Psoas muscle (tissue), 8 donors: ENCODE data around the gene TCTN1. TPM values are rescaled to one million over a fixed set of nuclear protein-coding genes. Genes with fewer than 3 reads are reported as not detected.

Experiments
- ATAC-seq, 4 donors: fragments of 200-7000 bp; cut with Tn5 transposase; one replicate each; pipeline ENCODE4 v1.9.1; 2020; ENCODE audit warnings: moderate library complexity in 3 of 4, mild to moderate bottlenecking in 2 of 4
- DNase-seq, 2 donors: peaks; one replicate each; pipeline ENCODE4 v3.0.0-alpha.2; 2020
- H3K27ac ChIP-seq: fragments of 200-600 bp; one replicate; pipeline ENCODE4 v1.8.0; 2022
- H3K27me3 ChIP-seq, 3 donors: fragments of 200-600 bp in 1 of 3; one replicate each; pipeline versions ENCODE4 v1.6.1 to v1.8.0; 2013 to 2022; ENCODE audit warnings: low read length in 2 of 3, mild to moderate bottlenecking in 2 of 3, moderate library complexity in 1 of 3; ENCODE audit not compliant: insufficient read depth in 3 of 3
- H3K36me3 ChIP-seq, 2 donors: fragments of 200-600 bp in 1 of 2; one replicate each; pipeline versions ENCODE4 v1.6.1 to v1.8.0; 2013 to 2022; ENCODE audit warnings: low read depth in 1 of 2, mild to moderate bottlenecking in 1 of 2, moderate library complexity in 1 of 2; ENCODE audit not compliant: insufficient read depth in 1 of 2
- H3K4me1 ChIP-seq: fragments of 200-600 bp; one replicate; pipeline ENCODE4 v1.8.0; 2022
- H3K4me3 ChIP-seq: fragments of 200-600 bp; one replicate; pipeline ENCODE4 v1.8.0; 2022; ENCODE audit warnings: mild to moderate bottlenecking
- H3K9me3 ChIP-seq: fragments of 200-600 bp; one replicate; pipeline ENCODE4 v1.8.0; 2022
- CTCF ChIP-seq: fragments of 200-600 bp; IDR thresholded peaks from one replicate; pipeline ENCODE4 v1.8.0; 2022; ENCODE audit warnings: antibody characterized with exemption
- WGBS, 3 donors: extraction: QIAGEN DNeasy Blood & Tissue Kit; methylation state at CpG; one replicate each; pipeline versions ENCODE4 v1.1.6 to v1.1.7; 2013; 5-methylcytosine and 5-hydroxymethylcytosine counted together
- intact Hi-C, 2 donors: fragments of 100-400 bp; cut with DNase I; formaldehyde crosslinking; loops; one replicate each; pipeline versions ENCODE4 v1.11.0 to v1.14.2; 2022
- polyA plus RNA-seq, 3 donors: library from polyadenylated mRNA; stranded (reverse); fragments of 200-250 nt; gene quantifications; one replicate each; pipeline ENCODE4 v1.2.3, GENCODE V29; 2013
- total RNA-seq, 4 donors: library from RNA; stranded (reverse); fragmentation: NEBNext Ultra II Directional in 2 of 4; extraction: Animal tissue kit (Norgen Biotek cat#: 25700) in 2 of 4; gene quantifications; one replicate each; pipeline versions ENCODE4 v1.2.1 to v1.2.4, GENCODE V29; 2021 to 2023
- donor health status: healthy with polysubstance abuse.
- donor health status: DM: no; HTN: no; CAD: no; lungs with moderate emphysema.
- donor health status: Bipolar disorder and iron deficiency.
- donor health status: healthy.
- donor health status: DM: yes; HTN: yes; CAD: no.
- donor health status: DM: no; HTN: no; CAD: no.
- donor health status: DM: no; HTN: no; CAD: no.
- donor health status: DM: yes; HTN: yes; CAD: no.

TCTN1 gene
- total and polyA plus RNA-seq, 7 donors, result 4.0 to 24.7 (median 12.1) TPM

GRCh38 chr12:110661337-110661972 is 47.5 kb downstream of the TCTN1 start:
- Histone ChIP-seq H3K27me3 (peaks cover 0 to 2% (median 0%) of the 10 kb centered on the region in 3 donors), H3K9me3 (peaks cover 12% of the 10 kb centered on the region), H3K4me3 (no peak overlapping the region), H3K4me1 (no peaks in the 10 kb centered on the region), H3K27ac (no peak overlapping the region), H3K36me3 (no peaks in the 10 kb centered on the region)
- peak; percentile 28 to 58 for DNase-seq
- WGBS, 3 donors, result 72 to 78% (median 76%) methylated on average over 23 of the region's 23 CpGs
- TF ChIP-seq CTCF, result no peak
- no peak for ATAC-seq
- intact Hi-C loops, result no loop called here

- 92 to 95% (median 93%) methylated on average over 6 of the region's 6 CpGs for WGBS, 3 donors
- intact Hi-C loops, result no loop called here
- ATAC-seq (no peak), DNase-seq (no peak)
- Histone ChIP-seq H3K4me3 (no peak overlapping the region), H3K36me3 (no peaks in the 10 kb centered on the region), H3K27me3 (no peaks in the 10 kb centered on the region), H3K27ac (no peak overlapping the region), H3K9me3 (peaks cover 12% of the 10 kb centered on the region), H3K4me1 (no peaks in the 10 kb centered on the region)
- no peak for TF ChIP-seq CTCF
Measured at GRCh38 chr12:110666892-110667291, 53.0 kb downstream of the TCTN1 start.

- Histone ChIP-seq H3K9me3 (peaks cover 12% of the 10 kb centered on the region), H3K27ac (no peak overlapping the region), H3K36me3 (no peaks in the 10 kb centered on the region), H3K27me3 (no peaks in the 10 kb centered on the region), H3K4me3 (no peak overlapping the region), H3K4me1 (no peaks in the 10 kb centered on the region)
- 92 to 94% (median 92%) methylated on average over 3 of the region's 3 CpGs for WGBS, 3 donors
- no peak for TF ChIP-seq CTCF
- intact Hi-C loops, result no loop called here
- DNase-seq (no peak), ATAC-seq (no peak)
Measured at GRCh38 chr12:110667671-110668070, 53.7 kb downstream of the TCTN1 start.

GRCh38 chr12:110668480-110669192 is 54.7 kb downstream of the TCTN1 start:
- intact Hi-C loops, result no loop called here

More at GRCh38 chr12:110668480-110669192, 54.7 kb downstream of the TCTN1 start:
- DNase-seq (no peak), ATAC-seq (no peak)
- peaks cover 12% of the 10 kb centered on the region for H3K9me3 ChIP-seq
- TF ChIP-seq CTCF, result no peak
- H3K4me1 ChIP-seq, result no peaks in the 10 kb centered on the region
- H3K27me3 ChIP-seq, result no peaks in the 10 kb centered on the region
- no peaks in the 10 kb centered on the region for H3K36me3 ChIP-seq
- no peak overlapping the region for H3K4me3 ChIP-seq
- 90 to 95% (median 91%) methylated on average over 12 of the region's 12 CpGs for WGBS, 3 donors
- H3K27ac ChIP-seq, result no peak overlapping the region
